ENCODE results near the gene UBE2S.
"Not testable (repeated sequence)": the region's sequence is repeated elsewhere in the genome, so short reads cannot be mapped to it uniquely, and the experiment has no call there.

The UBE2S gene

GRCh38 chr19:55451163-55451964, 43.8 kb upstream of the UBE2S start:
- no peak for DNase-seq (ENCODE audit: low read depth)
- H3K4me3 ChIP-seq (ENCODE audit: low read depth, low read length) = no peak overlapping the region
- TF ChIP-seq CTCF (IDR thresholded peaks at IDR 0.05; ENCODE audit: insufficient read depth, low read depth, low read length, missing control alignments) = no peak

GRCh38 chr19:55449469-55449868, 41.9 kb upstream of the UBE2S start:
- DNase-seq (ENCODE audit: low read depth) = no peak
- H3K4me3 ChIP-seq (ENCODE audit: low read depth, low read length) = no peak overlapping the region
- TF ChIP-seq CTCF (IDR thresholded peaks at IDR 0.05; ENCODE audit: insufficient read depth, low read depth, low read length, missing control alignments) = no peak

GRCh38 chr19:55448175-55448490, 40.5 kb upstream of the UBE2S start:
- DNase-seq (ENCODE audit: low read depth); H3K4me3 ChIP-seq (ENCODE audit: low read depth, low read length): not testable (repeated sequence)

- TF ChIP-seq CTCF (IDR thresholded peaks at IDR 0.05; ENCODE audit: insufficient read depth, low read depth, low read length, missing control alignments) = no peak
- DNase-seq (ENCODE audit: low read depth) = no peak
- no peak overlapping the region for H3K4me3 ChIP-seq (ENCODE audit: low read depth, low read length)
Observed at GRCh38 chr19:55447421-55448174, 40.0 kb upstream of the UBE2S start.

GRCh38 chr19:55446060-55446459, 38.5 kb upstream of the UBE2S start:
- no peak for DNase-seq (ENCODE audit: low read depth)
- no peak overlapping the region for H3K4me3 ChIP-seq (ENCODE audit: low read depth, low read length)
- no peak for TF ChIP-seq CTCF (IDR thresholded peaks at IDR 0.05; ENCODE audit: insufficient read depth, low read depth, low read length, missing control alignments)

- no peak for TF ChIP-seq CTCF (IDR thresholded peaks at IDR 0.05; ENCODE audit: insufficient read depth, low read depth, low read length, missing control alignments)
- H3K4me3 ChIP-seq (ENCODE audit: low read depth, low read length) = no peak overlapping the region
- no peak for DNase-seq (ENCODE audit: low read depth)
Observed at GRCh38 chr19:55444646-55445045, 37.1 kb upstream of the UBE2S start.

GRCh38 chr19:55443824-55444480, 36.4 kb upstream of the UBE2S start:
- no peak overlapping the region for H3K4me3 ChIP-seq (ENCODE audit: low read depth, low read length)
- no peak for DNase-seq (ENCODE audit: low read depth)
- no peak for TF ChIP-seq CTCF (IDR thresholded peaks at IDR 0.05; ENCODE audit: insufficient read depth, low read depth, low read length, missing control alignments)
